SK-N-SH (cell line): Measurements from ENCODE around the gene MUC7. TPM values are rescaled to one million over a fixed set of nuclear protein-coding genes. Genes with fewer than 3 reads are reported as not detected.

Experiments used
- CTCF ChIA-PET: fragments of 300-600, 350-600 bp; formaldehyde crosslinking; extraction: SDS; loops from one replicate; lab custom pipeline; 2021; lab: Yijun Ruan, JAX
- POLR2A ChIA-PET: fragments of 350-600 bp; sonication (Branson Sonifier 250); formaldehyde crosslinking; extraction: SDS; loops from one replicate; lab custom pipeline; 2020; ENCODE audit warnings: antibody characterized with exemption, inconsistent platforms; lab: Yijun Ruan, JAX
- DNase-seq: peaks from one replicate; pipeline ENCODE4 v3.0.0; 2012
- H2AFZ ChIP-seq: fragments of 200-600 bp; sonication (generic); 2 replicates; pipeline ENCODE4 v1.8.1; 2016; ENCODE audit warnings: antibody characterized with exemption, mild to moderate bottlenecking, low read depth
- H3F3A ChIP-seq: fragments of 200-600 bp; sonication (generic); replicated peaks from 2 replicates; pipeline ENCODE3; 2016; ENCODE audit warnings: antibody characterized with exemption, mild to moderate bottlenecking; ENCODE audit not compliant: insufficient read depth
- H3K27ac ChIP-seq, 2 experiments: fragments of 200-500 bp in 1 of 2; fragments of 200-600 bp in 1 of 2; sonication (Bioruptor generic) in 1 of 2; sonication (generic), shearing (Covaris generic) in 1 of 2; 2 replicates each; pipeline versions ENCODE4 v1.5.1 to v1.6.1; 2014 to 2016; ENCODE audit warnings: low read depth in 2 of 2, inconsistent platforms in 1 of 2, low read length in 1 of 2, mild to moderate bottlenecking in 1 of 2, mixed read lengths in 1 of 2
- H3K27me3 ChIP-seq: fragments of 200-600 bp; sonication (generic), shearing (Covaris generic); 2 replicates; pipeline ENCODE4 v1.6.1; 2016; ENCODE audit warnings: mixed run types; ENCODE audit not compliant: insufficient read depth
- H3K36me3 ChIP-seq, 2 experiments: fragments of 200-500 bp in 1 of 2; fragments of 200-600 bp in 1 of 2; sonication (Bioruptor generic) in 1 of 2; sonication (generic) in 1 of 2; replicated peaks in 1 of 2; 2 replicates each; pipeline versions ENCODE3 to v1.5.1; 2014 to 2016; ENCODE audit warnings: low read length in 1 of 2, mild to moderate bottlenecking in 1 of 2; ENCODE audit not compliant: insufficient read depth in 2 of 2, control insufficient read depth in 1 of 2
- H3K4me1 ChIP-seq, 2 experiments: fragments of 200-500 bp in 1 of 2; fragments of 200-600 bp in 1 of 2; sonication (Bioruptor generic) in 1 of 2; sonication (generic), shearing (Covaris generic) in 1 of 2; 2 replicates each; pipeline versions ENCODE4 v1.5.1 to v1.6.1; 2014 to 2016; ENCODE audit warnings: low read depth in 1 of 2, low read length in 1 of 2, mixed run types in 1 of 2; ENCODE audit not compliant: insufficient read depth in 2 of 2, control insufficient read depth in 1 of 2
- H3K4me2 ChIP-seq: fragments of 200-600 bp; sonication (generic), shearing (Covaris generic); 2 replicates; pipeline ENCODE4 v1.6.1; 2017; ENCODE audit warnings: mixed run types
- H3K4me3 ChIP-seq, 2 experiments: fragments of 200-500 bp in 1 of 2; fragments of 200-600 bp in 1 of 2; sonication (Bioruptor generic) in 1 of 2; sonication (generic), shearing (Covaris generic) in 1 of 2; 2 replicates each; pipeline versions ENCODE4 v1.5.1 to v1.8.1; 2014 to 2016; ENCODE audit warnings: low read depth in 2 of 2, inconsistent platforms in 1 of 2, low read length in 1 of 2, mild to moderate bottlenecking in 1 of 2, mixed read lengths in 1 of 2, moderate library complexity in 1 of 2
- H3K79me2 ChIP-seq: fragments of 200-600 bp; sonication (generic); 2 replicates; pipeline ENCODE4 v1.8.1; 2017; ENCODE audit warnings: mild to moderate bottlenecking; ENCODE audit not compliant: insufficient read depth
- H3K9ac ChIP-seq: fragments of 200-600 bp; sonication (generic); 2 replicates; pipeline ENCODE4 v1.6.1; 2017; ENCODE audit warnings: mixed run types
- H3K9me2 ChIP-seq: fragments of 200-600 bp; sonication (generic); 2 replicates; pipeline ENCODE4 v1.6.1; 2017; ENCODE audit warnings: mixed run types
- H3K9me3 ChIP-seq: fragments of 200-600 bp; sonication (generic); 2 replicates; pipeline ENCODE4 v1.6.1; 2017; ENCODE audit warnings: mixed run types, mild to moderate bottlenecking, moderate library complexity
- H4K20me1 ChIP-seq: fragments of 200-600 bp; sonication (generic); 2 replicates; pipeline ENCODE4 v1.6.1; 2017; ENCODE audit warnings: mild to moderate bottlenecking, mixed run types; ENCODE audit not compliant: insufficient read depth
- ELF1 ChIP-seq: IDR thresholded peaks from 2 replicates; pipeline ENCODE4 v1.4.0; 2012
- FOSL2 ChIP-seq: IDR thresholded peaks from 2 replicates; pipeline ENCODE4 v1.4.0; 2012; ENCODE audit warnings: low read depth, mild to moderate bottlenecking, moderate library complexity, borderline replicate concordance
- FOXM1 ChIP-seq: IDR thresholded peaks from 2 replicates; pipeline ENCODE4 v1.4.0; 2012; ENCODE audit warnings: low read depth, mild to moderate bottlenecking
- GABPA ChIP-seq: IDR thresholded peaks from 2 replicates; pipeline ENCODE4 v1.4.0; 2012; ENCODE audit warnings: low read depth, mild to moderate bottlenecking
- IRF3 ChIP-seq: fragments of 150-350 bp; IDR thresholded peaks from 2 replicates; pipeline ENCODE4 v1.6.1; 2016; ENCODE audit warnings: mild to moderate bottlenecking, low read depth, low read length
- JUND ChIP-seq: IDR thresholded peaks from 2 replicates; pipeline ENCODE4 v1.4.0; 2012
- MEF2A ChIP-seq: IDR thresholded peaks from 2 replicates; pipeline ENCODE4 v1.4.0; 2012; ENCODE audit warnings: low read depth, borderline replicate concordance
- MXI1 ChIP-seq: IDR thresholded peaks from 2 replicates; pipeline ENCODE4 v1.6.1; 2012; ENCODE audit warnings: mild to moderate bottlenecking, low read depth, low read length, improper control_type of control experiment
- NFIC ChIP-seq: IDR thresholded peaks from 2 replicates; pipeline ENCODE4 v1.4.0; 2012; ENCODE audit warnings: borderline replicate concordance
- PBX3 ChIP-seq: IDR thresholded peaks from 2 replicates; pipeline ENCODE4; 2012
- RAD21 ChIP-seq: IDR thresholded peaks from 2 replicates; pipeline ENCODE4 v1.6.1; 2012; ENCODE audit warnings: mild to moderate bottlenecking, low read length
- RCOR1 ChIP-seq: fragments of 150-350 bp; IDR thresholded peaks from 2 replicates; pipeline ENCODE4 v1.6.1; 2017; ENCODE audit warnings: antibody characterized with exemption, low read length
- RFX5 ChIP-seq: IDR thresholded peaks from 2 replicates; pipeline ENCODE4 v1.6.1; 2012; ENCODE audit warnings: mild to moderate bottlenecking, improper control_type of control experiment, low read length
- RXRA ChIP-seq: IDR thresholded peaks from 2 replicates; pipeline ENCODE4 v1.4.0; 2012; ENCODE audit warnings: low read depth, mild to moderate bottlenecking, borderline replicate concordance
- SIN3A ChIP-seq: IDR thresholded peaks from 2 replicates; pipeline ENCODE4 v1.6.1; 2012; ENCODE audit warnings: low read depth, mild to moderate bottlenecking, low read length, moderate library complexity, borderline replicate concordance
- TAF1 ChIP-seq: IDR thresholded peaks from 2 replicates; pipeline ENCODE4 v1.6.1; 2012; ENCODE audit warnings: low read depth, mild to moderate bottlenecking, low read length, moderate library complexity, borderline replicate concordance
- TCF12 ChIP-seq: IDR thresholded peaks from 2 replicates; pipeline ENCODE4 v1.4.0; 2012
- USF1 ChIP-seq: IDR thresholded peaks from 2 replicates; pipeline ENCODE4 v1.4.0; 2012; ENCODE audit warnings: low read depth, borderline replicate concordance
- YY1 ChIP-seq: IDR thresholded peaks from 2 replicates; pipeline ENCODE4 v1.4.0; 2012; ENCODE audit warnings: low read depth, mild to moderate bottlenecking
- ZBTB33 ChIP-seq: IDR thresholded peaks from 2 replicates; pipeline ENCODE4 v1.4.0; 2012; ENCODE audit warnings: low read depth, borderline replicate concordance
- WGBS: methylation state at CpG from one replicate; pipeline ENCODE4 v1.1.6; 2017; ENCODE audit warnings: low lambda C conversion rate; 5-methylcytosine and 5-hydroxymethylcytosine counted together
- polyA plus RNA-seq, 3 experiments: library from polyadenylated mRNA; depleted of rRNA; stranded (reverse); fragments of >200 nt; gene quantifications; 2 replicates each; pipeline ENCODE4 v1.2.3, GENCODE V29; 2012

Gene MUC7
- polyA plus RNA-seq, 1 of the 3 experiments (the other 2 are of a cell fraction): not detected

GRCh38 chr4:70508801-70509200 is 36.8 kb downstream of the MUC7 start:
- Histone ChIP-seq H3K9ac (no peak overlapping the region), H3K79me2 (no peaks in the 10 kb centered on the region), H4K20me1 (no peaks in the 10 kb centered on the region), H3K9me2 (no peaks in the 10 kb centered on the region), H3K36me3 (no peaks in the 10 kb centered on the region), H3K27me3 (no peaks in the 10 kb centered on the region; the same call in 1 of the 2 replicates), H3F3A (no peaks in the 10 kb centered on the region), H2AFZ (no peak overlapping the region), H3K4me2 (no peak overlapping the region), H3K4me3 (no peak overlapping the region), H3K4me1 (no peaks in the 10 kb centered on the region), H3K27ac (no peak overlapping the region), H3K9me3 (no peaks in the 10 kb centered on the region)
- 0% methylated on average over 1 of the region's 1 CpG for WGBS
- no peak for DNase-seq
- ChIA-PET POLR2A (no interaction called here), CTCF (no interaction called here)
- TF ChIP-seq MEF2A: no peak
- no peak for TF ChIP-seq TAF1
- TF ChIP-seq ZBTB33: no peak
- TF ChIP-seq RXRA: no peak
- TF ChIP-seq SIN3A: no peak

- Histone ChIP-seq H3K4me1 (no peaks in the 10 kb centered on the region), H3K36me3 (no peaks in the 10 kb centered on the region), H3K9me2 (no peaks in the 10 kb centered on the region), H3K27me3 (no peaks in the 10 kb centered on the region; the same call in 1 of the 2 replicates), H4K20me1 (no peaks in the 10 kb centered on the region), H3K27ac (no peak overlapping the region), H3K4me2 (no peak overlapping the region), H3K4me3 (no peak overlapping the region), H3K79me2 (no peaks in the 10 kb centered on the region), H3K9ac (no peak overlapping the region), H3F3A (no peaks in the 10 kb centered on the region), H2AFZ (no peak overlapping the region), H3K9me3 (no peaks in the 10 kb centered on the region)
- 10% methylated on average over 3 of the region's 3 CpGs for WGBS
- POLR2A ChIA-PET: no interaction called here
- CTCF ChIA-PET: interaction anchor here (0.6 kb wide), 2 partner anchors 20 to 821 kb away, joined by 3 read pairs; no protein-coding TSS in a partner anchor
- no peak for DNase-seq
- no peak for TF ChIP-seq IRF3
- TF ChIP-seq SIN3A: no peak
- no peak for TF ChIP-seq RFX5
- TF ChIP-seq ZBTB33: no peak
- TF ChIP-seq MXI1: no peak
- no peak for TF ChIP-seq JUND
- TF ChIP-seq PBX3: no peak
- no peak for TF ChIP-seq USF1
- TF ChIP-seq FOSL2: no peak
- TF ChIP-seq RCOR1: no peak
- no peak for TF ChIP-seq TCF12
- TF ChIP-seq ELF1: no peak
- TF ChIP-seq NFIC: no peak
- TF ChIP-seq FOXM1: no peak
- no peak for TF ChIP-seq GABPA
- TF ChIP-seq RAD21: no peak
- no peak for TF ChIP-seq YY1
Measured at GRCh38 chr4:70511365-70511764, 39.4 kb downstream of the MUC7 start.
